CMK (cell line): ENCODE results near the gene OGA.

Source experiments
- DNase-seq: peaks from one replicate; pipeline ENCODE4 v3.0.0-alpha.2; 2010; ENCODE audit warnings: low read depth

Gene OGA

GRCh38 chr10:101775273-101776160, 42.7 kb downstream of the OGA start, which contains the start of gene FGF8:
Gene FGF8 (minus strand): TSS chr10:101776114. CDS start chr10:101775900, 214 bp downstream.
- no peak for DNase-seq

- no peak for DNase-seq
Measured at GRCh38 chr10:101774589-101775272, 43.5 kb downstream of the OGA start.

- no peak for DNase-seq
Measured at GRCh38 chr10:101773923-101774588, 44.2 kb downstream of the OGA start.

GRCh38 chr10:101772895-101773761, 45.1 kb downstream of the OGA start:
- no peak for DNase-seq

GRCh38 chr10:101772017-101772894, 46.0 kb downstream of the OGA start:
- no peak for DNase-seq

GRCh38 chr10:101771380-101771779, 46.9 kb downstream of the OGA start:
- no peak for DNase-seq

GRCh38 chr10:101770331-101771215, 47.7 kb downstream of the OGA start:
- DNase-seq = no peak

- no peak for DNase-seq
Measured at GRCh38 chr10:101769541-101770180, 48.6 kb downstream of the OGA start.

GRCh38 chr10:101768791-101769170, 49.5 kb downstream of the OGA start:
- DNase-seq = no peak

- no peak for DNase-seq
Measured at GRCh38 chr10:101767966-101768790, 50.1 kb downstream of the OGA start.

- no peak for DNase-seq
Measured at GRCh38 chr10:101767600-101767945, 50.7 kb downstream of the OGA start.

- no peak for DNase-seq
Measured at GRCh38 chr10:101766753-101767599, 51.3 kb downstream of the OGA start.

- no peak for DNase-seq
Measured at GRCh38 chr10:101766306-101766705, 51.9 kb downstream of the OGA start.

- no peak for DNase-seq
Measured at GRCh38 chr10:101763141-101763846, 55.0 kb downstream of the OGA start.

- no peak for DNase-seq
Measured at GRCh38 chr10:101762736-101763135, 55.5 kb downstream of the OGA start.

- DNase-seq = no peak
Measured at GRCh38 chr10:101761226-101761625, 57.0 kb downstream of the OGA start.

GRCh38 chr10:101760510-101760909, 57.7 kb downstream of the OGA start:
- DNase-seq = no peak
